HG03060 (cell line): ENCODE measurements around the gene KIAA1958.
"Not testable (repeated sequence)": the region's sequence is repeated elsewhere in the genome, so short reads cannot be mapped to it uniquely, and the experiment has no call there.

Experiments
- ATAC-seq: cut with Tn5 transposase; IDR thresholded peaks from one replicate; pipeline ENCODE4 v1.9.1; 2021; ENCODE audit warnings: low read depth, moderate number of reproducible peaks; ENCODE audit not compliant: unreplicated experiment

Gene KIAA1958

DNA sequence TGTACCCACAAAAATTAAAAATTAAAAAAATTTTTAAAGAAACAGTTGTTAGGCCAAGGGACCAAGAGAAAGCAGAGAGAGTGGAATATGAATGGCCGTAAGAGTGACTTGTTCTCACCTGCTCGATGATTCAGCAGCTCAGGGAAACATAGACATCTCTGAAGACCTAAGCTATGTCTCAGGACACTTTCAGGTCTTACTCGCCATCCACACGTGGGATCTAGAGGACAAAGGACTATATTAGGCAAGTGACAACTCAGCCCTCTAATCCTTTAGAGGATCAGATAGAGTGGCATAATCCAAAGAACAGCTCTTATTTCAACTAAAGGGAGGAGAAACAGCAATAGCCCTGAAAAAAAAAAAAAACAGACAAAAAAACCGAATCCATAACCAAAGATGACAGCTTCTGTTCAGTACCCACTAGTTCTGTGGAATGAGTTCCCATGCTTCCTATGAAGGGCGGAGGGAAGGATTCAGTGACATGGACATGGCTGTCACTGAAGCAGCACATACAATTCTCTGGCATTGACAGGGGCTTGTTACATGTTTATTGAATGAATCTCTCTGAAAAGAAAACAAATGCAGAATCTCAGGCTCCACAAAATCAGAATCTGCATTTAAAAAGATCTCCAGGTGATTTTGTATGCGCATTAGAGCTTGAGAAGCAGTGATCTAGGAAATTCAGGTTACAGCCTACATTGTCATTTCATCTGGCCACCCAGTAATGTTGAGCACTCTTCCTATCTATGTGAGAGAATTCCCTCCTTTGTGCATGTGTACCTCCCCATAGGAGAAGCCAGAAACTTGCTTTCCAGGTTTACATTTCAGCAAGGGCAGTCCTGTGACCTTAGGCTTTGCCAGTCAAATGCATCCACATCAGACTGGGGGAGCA lies 96.0 kb downstream of the KIAA1958 start:
- no peak for ATAC-seq

GRCh38 chr9:112586599-112587155 lies 100.0 kb downstream of the KIAA1958 start:
- ATAC-seq: no peak

GRCh38 chr9:112591875-112592274 lies 105.2 kb downstream of the KIAA1958 start:
- not testable (repeated sequence) for ATAC-seq

- no peak for ATAC-seq
These were observed 113.1 kb downstream of the KIAA1958 start for GRCh38 chr9:112599732-112600131.

GRCh38 chr9:112601636-112602035 lies 115.0 kb downstream of the KIAA1958 start:
- no peak for ATAC-seq

DNA sequence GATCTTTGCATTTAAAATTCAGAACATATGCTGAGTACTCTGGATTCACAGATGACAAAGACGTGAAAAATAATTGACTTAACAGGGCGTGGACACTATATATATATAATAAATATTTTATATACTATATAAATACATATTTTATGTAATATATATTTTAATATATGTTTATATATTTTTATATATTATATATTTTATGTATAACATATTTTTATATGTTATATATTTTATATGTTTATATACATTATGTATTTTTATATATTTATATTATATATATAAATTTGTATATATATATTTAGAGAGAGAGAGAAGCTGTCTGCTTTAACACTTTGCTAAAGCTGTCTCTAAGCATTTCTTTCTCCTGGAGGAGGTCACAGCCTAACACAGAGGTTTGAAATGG lies 118.2 kb downstream of the KIAA1958 start:
- ATAC-seq: no peak

GRCh38 chr9:112605518-112605917 lies 118.9 kb downstream of the KIAA1958 start:
- ATAC-seq: peak; percentile 82

- no peak for ATAC-seq
These were observed 119.5 kb downstream of the KIAA1958 start for GRCh38 chr9:112605963-112606699.

GRCh38 chr9:112608851-112609250 lies 122.2 kb downstream of the KIAA1958 start:
- ATAC-seq: no peak

DNA sequence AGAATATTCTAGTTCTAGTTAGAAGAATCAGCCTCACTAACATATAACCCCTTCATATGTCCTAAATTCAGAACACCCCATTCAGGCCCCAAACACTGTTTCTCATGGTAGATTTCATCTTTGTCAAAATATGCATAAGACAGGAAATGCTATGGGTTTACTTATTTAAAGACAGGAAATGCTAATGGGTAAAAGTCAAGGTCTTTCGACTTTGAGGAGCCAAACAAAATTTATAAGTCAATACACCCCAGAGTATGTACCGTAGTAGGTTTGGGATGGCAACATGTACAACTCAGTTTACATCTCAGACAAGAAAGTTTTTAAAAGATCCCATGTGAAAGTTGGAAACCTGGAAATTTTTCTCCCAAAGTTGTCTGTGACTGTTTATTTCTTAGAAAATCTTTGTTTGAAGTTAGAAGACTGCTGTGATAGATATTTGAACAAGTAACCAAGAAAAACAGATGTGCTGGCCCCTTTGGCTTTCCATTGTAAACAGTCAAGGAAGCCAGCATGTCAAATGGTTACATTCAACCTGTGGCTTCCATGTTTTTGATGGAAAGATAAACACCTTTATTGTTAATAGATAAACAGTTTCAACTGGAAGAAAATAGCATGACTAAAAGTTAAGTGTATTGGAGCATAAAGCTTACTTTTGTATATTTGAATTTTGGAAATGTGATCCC lies 129.1 kb downstream of the KIAA1958 start:
- no peak for ATAC-seq

- ATAC-seq: no peak
These were observed 130.7 kb downstream of the KIAA1958 start for GRCh38 chr9:112617371-112617770.

DNA sequence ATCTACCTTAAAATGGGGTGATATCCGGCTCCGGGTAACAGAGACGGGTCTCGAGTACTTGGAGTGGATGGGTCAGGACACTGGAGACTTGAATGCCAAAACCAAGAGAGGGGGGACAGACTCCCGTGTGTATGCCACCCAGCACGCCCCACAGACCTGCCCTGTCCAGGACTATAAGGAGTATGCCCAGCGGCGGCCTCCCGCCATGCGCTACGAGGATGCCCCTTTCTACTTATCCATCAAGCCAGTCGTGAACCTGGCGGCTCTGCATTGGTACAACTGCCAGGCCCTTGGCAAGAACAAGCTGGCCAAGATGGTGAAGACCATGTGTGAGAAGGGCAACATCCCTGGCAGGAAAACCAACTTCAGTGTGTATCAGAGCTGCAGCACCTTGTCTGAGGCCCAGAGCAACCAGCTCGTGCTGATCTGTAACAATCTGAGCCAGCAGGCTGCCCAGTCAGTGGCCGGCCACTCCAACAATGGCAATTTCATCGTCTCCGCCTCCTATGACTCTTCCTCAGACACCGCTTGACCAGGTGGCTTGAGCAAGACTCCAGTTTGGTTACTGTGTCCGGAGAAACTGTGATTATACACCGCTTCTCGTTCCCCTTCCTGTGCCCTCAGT lies 131.9 kb downstream of the KIAA1958 start:
- ATAC-seq: no peak

GRCh38 chr9:112620388-112620787 lies 133.8 kb downstream of the KIAA1958 start:
- ATAC-seq: no peak

GRCh38 chr9:112621018-112621655 lies 134.5 kb downstream of the KIAA1958 start:
- ATAC-seq: no peak

- ATAC-seq: no peak
These were observed 136.6 kb downstream of the KIAA1958 start for GRCh38 chr9:112623198-112623597.

- no peak for ATAC-seq
These were observed 138.4 kb downstream of the KIAA1958 start for GRCh38 chr9:112624711-112625707.

DNA sequence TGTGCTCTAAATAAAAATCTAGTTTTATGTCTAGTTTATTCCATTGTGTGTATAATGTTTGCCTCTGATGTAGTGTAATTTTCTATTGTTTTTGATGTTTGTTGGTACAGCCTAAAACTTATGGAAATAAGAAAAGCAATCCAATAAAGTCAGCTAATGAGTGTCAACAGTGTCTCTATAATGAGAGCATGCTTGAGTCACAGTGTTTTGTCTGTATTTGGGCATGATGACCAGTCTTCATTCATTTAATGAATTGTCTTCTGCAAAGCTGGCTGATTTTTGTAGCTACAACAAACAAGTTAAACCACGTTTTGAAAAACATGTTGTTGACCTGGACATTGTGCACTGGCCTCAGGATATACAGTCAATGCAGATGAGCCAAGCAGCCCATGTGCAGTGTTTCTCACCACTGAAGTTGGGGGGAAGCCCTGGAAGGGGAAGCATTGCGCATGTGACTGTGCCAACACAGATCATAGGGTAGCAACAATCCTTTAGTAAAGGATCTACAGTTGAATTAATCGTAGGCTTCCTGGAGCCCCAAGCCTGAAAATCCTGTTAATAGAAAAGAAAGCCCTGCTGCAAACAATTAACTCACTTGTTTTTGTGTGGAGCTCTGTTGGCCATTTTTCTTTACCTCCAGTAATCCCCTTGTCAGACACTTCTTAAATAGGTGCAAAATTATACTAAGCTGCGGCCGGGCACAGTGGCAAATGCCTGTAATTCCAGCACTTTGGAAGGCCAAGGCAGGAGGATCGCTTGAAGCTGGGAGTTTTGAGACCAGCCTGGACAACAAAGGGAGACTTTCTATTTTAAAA lies 143.3 kb downstream of the KIAA1958 start:
- no peak for ATAC-seq
